VCaP (cell line): ENCODE data around the gene MARS1.
A peak's percentile ranks its signal among the peaks of the same experiment; 100 is the strongest.
"Not testable (repeated sequence)": the region's sequence is repeated elsewhere in the genome, so short reads cannot be mapped to it uniquely, and the experiment has no call there.

Experiments
- H3K27ac ChIP-seq: fragments of 450-650 bp; 2 replicates; pipeline ENCODE4 v1.5.1; 2017
- TF ChIP-seq, protein P1 (sequence below): fragments of 450-650 bp; conservative IDR thresholded peaks from 2 replicates; pipeline ENCODE4 v1.5.1; 2017; ENCODE audit warnings: mild to moderate bottlenecking, moderate library complexity

The MARS1 gene

DNA sequence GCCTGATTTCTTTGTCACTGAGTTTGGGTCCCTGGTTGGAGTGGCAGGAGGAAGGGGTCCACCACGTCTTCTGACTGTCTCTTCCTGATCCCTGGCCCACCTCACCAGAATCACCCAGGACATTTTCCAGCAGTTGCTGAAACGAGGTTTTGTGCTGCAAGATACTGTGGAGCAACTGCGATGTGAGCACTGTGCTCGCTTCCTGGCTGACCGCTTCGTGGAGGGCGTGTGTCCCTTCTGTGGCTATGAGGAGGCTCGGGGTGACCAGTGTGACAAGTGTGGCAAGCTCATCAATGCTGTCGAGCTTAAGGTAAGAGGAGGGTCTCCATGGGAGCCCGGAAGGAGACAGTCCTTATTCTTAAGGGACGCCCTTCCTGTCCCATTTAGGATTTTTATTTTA, 12.3 kb downstream of the MARS1 start:
- TF ChIP-seq, protein P1, sequence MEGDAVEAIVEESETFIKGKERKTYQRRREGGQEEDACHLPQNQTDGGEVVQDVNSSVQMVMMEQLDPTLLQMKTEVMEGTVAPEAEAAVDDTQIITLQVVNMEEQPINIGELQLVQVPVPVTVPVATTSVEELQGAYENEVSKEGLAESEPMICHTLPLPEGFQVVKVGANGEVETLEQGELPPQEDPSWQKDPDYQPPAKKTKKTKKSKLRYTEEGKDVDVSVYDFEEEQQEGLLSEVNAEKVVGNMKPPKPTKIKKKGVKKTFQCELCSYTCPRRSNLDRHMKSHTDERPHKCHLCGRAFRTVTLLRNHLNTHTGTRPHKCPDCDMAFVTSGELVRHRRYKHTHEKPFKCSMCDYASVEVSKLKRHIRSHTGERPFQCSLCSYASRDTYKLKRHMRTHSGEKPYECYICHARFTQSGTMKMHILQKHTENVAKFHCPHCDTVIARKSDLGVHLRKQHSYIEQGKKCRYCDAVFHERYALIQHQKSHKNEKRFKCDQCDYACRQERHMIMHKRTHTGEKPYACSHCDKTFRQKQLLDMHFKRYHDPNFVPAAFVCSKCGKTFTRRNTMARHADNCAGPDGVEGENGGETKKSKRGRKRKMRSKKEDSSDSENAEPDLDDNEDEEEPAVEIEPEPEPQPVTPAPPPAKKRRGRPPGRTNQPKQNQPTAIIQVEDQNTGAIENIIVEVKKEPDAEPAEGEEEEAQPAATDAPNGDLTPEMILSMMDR: no peak
- no peak overlapping the region for H3K27ac ChIP-seq

DNA sequence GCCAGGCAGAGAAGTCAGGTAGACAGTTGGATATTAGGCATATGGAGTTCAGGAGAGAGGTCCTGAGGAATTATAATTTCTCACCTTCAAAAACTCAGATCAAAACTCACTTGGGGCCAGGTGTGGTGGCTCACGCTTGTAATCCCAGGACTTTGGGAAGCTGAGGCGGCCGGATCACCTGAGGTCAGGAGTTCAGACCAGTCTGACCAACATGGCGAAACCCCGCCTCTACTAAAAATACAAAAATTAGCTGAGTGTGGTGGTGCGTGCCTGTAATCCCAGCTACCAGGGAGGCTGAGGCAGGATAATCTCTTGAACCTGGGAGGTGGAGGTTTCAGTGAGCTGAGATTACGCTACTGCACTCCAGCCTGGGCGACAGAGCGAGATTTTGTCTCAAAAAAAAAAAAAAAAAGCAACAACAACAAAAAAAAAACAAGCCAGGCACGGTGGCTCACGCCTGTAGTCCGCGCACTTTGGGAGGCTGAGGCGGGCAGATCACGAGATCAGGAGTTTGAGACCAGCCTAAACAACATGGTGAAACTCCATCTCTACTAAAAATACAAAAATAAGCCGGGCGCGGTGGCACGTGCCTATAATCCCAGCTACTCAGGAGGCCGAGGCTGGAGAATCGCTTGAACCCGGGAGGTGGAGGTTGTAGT, 14.6 kb downstream of the MARS1 start:
- not testable (repeated sequence) for H3K27ac ChIP-seq

DNA sequence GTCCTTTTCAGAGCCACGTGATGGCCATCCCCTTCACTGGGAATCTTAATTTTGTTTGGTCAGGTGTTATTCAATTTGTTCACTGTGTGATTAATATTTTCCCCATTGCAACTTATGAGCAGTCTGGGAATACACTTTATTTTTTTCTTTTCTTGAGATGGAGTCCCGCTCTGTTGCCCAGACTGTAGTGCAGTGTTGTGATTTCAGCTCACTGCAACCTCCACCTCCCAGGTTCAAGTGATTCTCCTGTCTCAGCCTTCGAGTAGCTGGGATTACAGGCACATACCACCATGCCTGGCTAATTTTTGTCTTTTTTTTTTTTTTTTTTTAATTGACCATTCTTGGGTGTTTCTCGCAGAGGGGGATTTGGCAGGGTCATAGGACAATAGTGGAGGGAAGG, 18.7 kb downstream of the MARS1 start:
- not testable (repeated sequence) for H3K27ac ChIP-seq

DNA sequence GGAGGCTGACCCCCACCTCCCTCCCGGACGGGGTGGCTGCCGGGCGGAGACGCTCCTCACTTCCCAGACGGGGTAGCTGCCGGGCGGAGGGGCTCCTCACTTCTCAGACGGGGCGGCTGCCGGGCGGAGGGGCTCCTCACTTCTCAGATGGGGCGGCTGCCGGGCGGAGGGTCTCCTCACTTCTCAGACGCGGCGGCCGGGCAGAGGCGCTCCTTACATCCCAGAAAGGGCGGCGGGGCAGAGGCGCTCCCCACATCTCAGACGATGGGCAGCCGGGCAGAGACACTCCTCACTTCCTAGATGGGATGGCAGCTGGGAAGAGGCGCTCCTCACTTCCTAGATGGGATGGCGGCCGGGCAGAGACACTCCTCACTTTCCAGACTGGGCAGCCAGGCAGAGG, 19.9 kb downstream of the MARS1 start:
- H3K27ac ChIP-seq: not testable (repeated sequence)

DNA sequence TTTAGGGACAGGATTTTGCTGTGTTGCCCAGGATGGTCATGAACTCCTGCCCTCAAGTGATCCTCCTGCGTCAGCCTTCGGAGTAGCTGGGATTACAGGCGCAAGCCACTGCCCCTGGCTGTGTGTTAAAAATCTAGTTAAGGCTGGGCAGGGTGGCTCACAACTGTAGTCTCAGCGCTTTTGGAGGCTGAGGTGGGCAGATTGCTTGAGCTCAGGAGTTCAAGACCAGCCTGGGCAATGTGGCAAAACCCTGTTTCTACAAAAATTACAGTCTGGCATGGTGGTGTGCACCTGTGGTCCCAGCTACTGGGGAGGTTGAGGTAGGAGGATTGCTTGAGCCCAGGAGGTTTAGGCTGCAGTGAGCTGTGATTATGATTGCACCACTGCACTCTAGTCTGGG, 23.3 kb downstream of the MARS1 start:
- TF ChIP-seq, protein P1: no peak
- no peak overlapping the region for H3K27ac ChIP-seq

DNA sequence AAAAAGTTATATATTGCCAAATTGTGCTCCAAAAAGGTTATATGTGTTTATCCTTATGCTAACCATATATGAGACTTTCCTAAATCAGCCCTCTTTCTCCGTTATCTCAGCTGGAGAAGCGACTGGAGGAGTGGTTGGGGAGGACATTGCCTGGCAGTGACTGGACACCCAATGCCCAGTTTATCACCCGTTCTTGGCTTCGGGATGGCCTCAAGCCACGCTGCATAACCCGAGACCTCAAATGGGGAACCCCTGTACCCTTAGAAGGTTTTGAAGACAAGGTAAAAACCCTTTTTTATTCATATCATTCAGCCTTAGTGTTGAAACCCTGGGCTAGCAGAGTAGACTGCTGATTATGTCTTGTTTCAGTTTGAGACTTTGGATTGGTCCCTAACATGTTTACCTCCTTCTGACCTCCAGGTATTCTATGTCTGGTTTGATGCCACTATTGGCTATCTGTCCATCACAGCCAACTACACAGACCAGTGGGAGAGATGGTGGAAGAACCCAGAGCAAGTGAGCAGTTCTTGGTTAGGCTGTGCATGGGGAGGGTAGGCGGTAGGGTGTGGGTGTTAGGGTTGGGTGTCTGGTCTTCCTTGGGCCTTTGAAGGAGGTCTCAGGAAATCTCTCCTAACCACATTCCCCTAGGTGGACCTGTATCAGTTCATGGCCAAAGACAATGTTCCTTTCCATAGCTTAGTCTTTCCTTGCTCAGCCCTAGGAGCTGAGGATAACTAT, 23.9 kb downstream of the MARS1 start:
- TF ChIP-seq, protein P1: no peak
- peak overlapping the region; percentile 21; the same call in 1 of the 2 replicates for H3K27ac ChIP-seq

DNA sequence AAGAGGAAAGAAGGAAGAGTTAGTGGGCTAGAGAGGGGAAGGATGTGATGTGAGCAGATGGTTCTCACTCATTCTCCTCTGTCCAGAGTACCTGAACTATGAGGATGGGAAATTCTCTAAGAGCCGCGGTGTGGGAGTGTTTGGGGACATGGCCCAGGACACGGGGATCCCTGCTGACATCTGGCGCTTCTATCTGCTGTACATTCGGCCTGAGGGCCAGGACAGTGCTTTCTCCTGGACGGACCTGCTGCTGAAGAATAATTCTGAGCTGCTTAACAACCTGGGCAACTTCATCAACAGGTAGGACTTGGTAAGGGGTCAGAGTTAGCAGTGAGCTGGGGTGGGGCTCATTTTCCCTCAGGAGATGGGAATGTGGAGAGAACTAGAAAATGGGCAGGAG, 24.8 kb downstream of the MARS1 start:
- peak overlapping the region; percentile 21 for H3K27ac ChIP-seq

DNA sequence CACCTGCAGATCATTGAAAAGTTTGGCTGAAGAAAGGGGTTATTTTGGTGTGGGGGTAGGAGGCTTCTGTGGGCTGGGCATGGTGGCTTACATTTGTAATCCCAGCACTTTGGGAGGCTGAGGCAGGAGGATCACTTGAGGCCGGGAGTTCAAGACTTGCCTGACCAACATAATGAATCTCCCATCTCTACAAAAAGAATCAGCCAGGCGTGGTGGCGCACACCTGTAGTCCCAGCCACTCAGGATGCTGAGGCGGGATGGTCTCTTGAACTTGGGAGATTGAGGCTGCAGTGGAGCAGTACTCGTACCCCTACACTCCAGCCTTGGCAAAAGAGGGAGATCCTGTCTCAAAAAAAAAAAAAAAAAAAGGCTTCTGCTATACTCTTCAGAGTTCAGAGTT, 25.4 kb downstream of the MARS1 start:
- TF ChIP-seq, protein P1: no peak
- H3K27ac ChIP-seq: peak overlapping the region; percentile 99

More for the DNA sequence above, 24.8 kb downstream of the MARS1 start:
- TF ChIP-seq, protein P1: no peak

DNA sequence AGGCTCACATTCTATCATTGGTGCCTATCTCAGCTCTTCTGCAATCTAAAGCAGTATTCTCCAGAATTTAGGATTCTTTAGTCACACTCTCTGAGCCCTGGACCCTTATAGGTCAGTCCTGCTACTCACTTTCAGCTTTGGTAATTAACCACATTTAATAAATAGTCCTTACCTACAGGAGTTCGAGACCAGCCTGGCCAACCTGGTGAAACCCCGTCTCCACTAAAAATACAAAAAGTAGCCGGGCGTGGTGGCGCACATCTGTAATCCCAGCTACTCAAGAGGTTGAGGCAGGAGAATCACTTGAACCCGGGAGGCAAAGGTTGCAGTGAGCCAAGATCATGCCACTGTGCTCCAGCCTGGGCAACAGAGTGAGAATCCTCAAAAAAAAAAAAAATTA, 25.8 kb downstream of the MARS1 start:
- H3K27ac ChIP-seq: peak overlapping the region; percentile 99

DNA sequence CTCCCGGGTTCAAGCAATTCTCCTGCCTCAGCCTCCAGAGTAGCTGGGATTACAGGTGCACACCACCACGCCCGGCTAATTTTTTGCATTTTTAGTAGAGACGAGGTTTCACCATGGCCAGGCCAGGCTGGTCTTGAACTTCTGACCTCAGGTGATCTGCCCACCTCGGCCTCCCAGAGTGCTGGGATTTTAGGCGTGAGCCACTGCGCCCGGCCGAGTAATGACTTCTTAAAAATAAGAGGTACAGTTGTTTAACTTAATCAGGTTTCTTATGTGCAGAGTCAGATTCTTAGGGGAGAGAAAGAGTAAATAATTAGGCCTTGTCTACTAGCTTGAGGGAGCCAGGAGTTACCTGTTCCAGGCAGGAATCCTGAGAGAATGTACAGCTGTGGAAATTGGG, 26.4 kb downstream of the MARS1 start:
- peak overlapping the region; percentile 99 for H3K27ac ChIP-seq
